Testis (tissue), 3 donors: ENCODE measurements around the gene ZFYVE28. TPM values are rescaled to one million over a fixed set of nuclear protein-coding genes. Genes with fewer than 3 reads are reported as not detected.

Experiments used
- DNase-seq: peaks from one replicate; pipeline ENCODE4 v3.0.0-alpha.2; 2019
- H3K27ac ChIP-seq, 2 donors: fragments of 200-600 bp; sonication (generic); one replicate each; pipeline ENCODE4 v1.5.1; 2019
- H3K27me3 ChIP-seq: fragments of 200-600 bp; sonication (generic); one replicate; pipeline ENCODE4 v1.5.1; 2019
- H3K36me3 ChIP-seq: fragments of 200-600 bp; sonication (generic); one replicate; pipeline ENCODE4 v1.5.1; 2017; ENCODE audit warnings: low read depth; ENCODE audit errors: missing control alignments
- H3K4me1 ChIP-seq: fragments of 200-600 bp; sonication (generic); one replicate; pipeline ENCODE4 v1.5.1; 2019
- H3K4me3 ChIP-seq, 2 donors: fragments of 200-600 bp; sonication (generic); one replicate each; pipeline ENCODE4 v1.5.1; 2017 to 2019
- H3K9me3 ChIP-seq: fragments of 200-600 bp; sonication (generic); one replicate; pipeline ENCODE4 v1.5.1; 2017
- POLR2A ChIP-seq: fragments of 450-650 bp; IDR thresholded peaks from one replicate; pipeline ENCODE4 v1.6.1; 2017; ENCODE audit warnings: antibody characterized with exemption, mild to moderate bottlenecking, moderate library complexity
- WGBS, 2 donors: methylation state at CpG; one replicate each; pipeline ENCODE4 v1.1.5; 2018; 5-methylcytosine and 5-hydroxymethylcytosine counted together
- intact Hi-C: fragments of 100-400 bp; cut with DNase I; formaldehyde crosslinking; loops from one replicate; pipeline ENCODE4 v1.15.1; 2023; ENCODE audit warnings: low total_unique reads
- polyA plus RNA-seq: library from polyadenylated mRNA; stranded (reverse); fragments of 350-450 nt; fragmentation: Illumina TruSeq; extraction: RNeasy Lipid Tissue Mini Kit (QIAGEN cat#74804); gene quantifications from one replicate; pipeline ENCODE4 v1.2.3, GENCODE V29; 2014; ENCODE audit warnings: low read depth, low replicate concordance; ENCODE audit not compliant: insufficient read depth
- total RNA-seq, 2 donors: library from RNA; depleted of rRNA; stranded (reverse); fragments of >200 nt; gene quantifications; one replicate each; pipeline ENCODE4 v1.2.3, GENCODE V29; 2016
- TF ChIP-seq, protein P1 (sequence below), 3 experiments: fragments of 450-650 bp in 2 of 3; fragments of 200-600 bp in 1 of 3; sonication (generic) in 1 of 3; IDR thresholded peaks; one replicate each; pipeline ENCODE4 v1.5.1; 2016 to 2019; ENCODE audit warnings: antibody characterized with exemption in 3 of 3, mild to moderate bottlenecking in 2 of 3, moderate library complexity in 1 of 3

ZFYVE28 gene
- total and polyA plus RNA-seq, 3 donors from 2014 or later, result 14.7 to 55.3 (median 40.5) TPM

DNA sequence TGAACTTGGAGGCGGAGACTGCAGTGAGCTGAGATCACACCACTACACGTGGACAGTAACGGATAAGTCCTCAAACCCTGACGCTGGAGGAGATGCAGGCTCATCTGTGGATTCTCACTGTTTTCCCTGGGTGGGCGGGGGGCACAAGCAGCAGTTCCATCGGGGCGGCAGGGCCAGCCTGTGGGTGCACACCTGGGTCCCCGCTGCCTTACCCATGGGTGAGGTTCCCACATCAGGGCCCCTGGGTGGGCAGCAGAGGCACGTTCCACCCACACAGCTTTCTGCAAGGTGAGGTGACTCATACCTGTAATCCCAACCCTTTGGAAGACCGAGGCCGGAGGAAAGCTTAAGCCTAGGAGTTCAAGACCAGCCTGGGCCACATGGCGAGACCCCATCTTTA is 100.0 kb downstream of the ZFYVE28 start:
- intact Hi-C loops, result no loop called here
- no peak for DNase-seq
- Histone ChIP-seq H3K4me1 (no peaks in the 10 kb centered on the region), H3K4me3 (no peak overlapping the region), H3K27me3 (no peaks in the 10 kb centered on the region), H3K27ac (no peak overlapping the region), H3K9me3 (no peaks in the 10 kb centered on the region), H3K36me3 (no peaks in the 10 kb centered on the region)
- no peak for TF ChIP-seq POLR2A
- TF ChIP-seq, protein P1, sequence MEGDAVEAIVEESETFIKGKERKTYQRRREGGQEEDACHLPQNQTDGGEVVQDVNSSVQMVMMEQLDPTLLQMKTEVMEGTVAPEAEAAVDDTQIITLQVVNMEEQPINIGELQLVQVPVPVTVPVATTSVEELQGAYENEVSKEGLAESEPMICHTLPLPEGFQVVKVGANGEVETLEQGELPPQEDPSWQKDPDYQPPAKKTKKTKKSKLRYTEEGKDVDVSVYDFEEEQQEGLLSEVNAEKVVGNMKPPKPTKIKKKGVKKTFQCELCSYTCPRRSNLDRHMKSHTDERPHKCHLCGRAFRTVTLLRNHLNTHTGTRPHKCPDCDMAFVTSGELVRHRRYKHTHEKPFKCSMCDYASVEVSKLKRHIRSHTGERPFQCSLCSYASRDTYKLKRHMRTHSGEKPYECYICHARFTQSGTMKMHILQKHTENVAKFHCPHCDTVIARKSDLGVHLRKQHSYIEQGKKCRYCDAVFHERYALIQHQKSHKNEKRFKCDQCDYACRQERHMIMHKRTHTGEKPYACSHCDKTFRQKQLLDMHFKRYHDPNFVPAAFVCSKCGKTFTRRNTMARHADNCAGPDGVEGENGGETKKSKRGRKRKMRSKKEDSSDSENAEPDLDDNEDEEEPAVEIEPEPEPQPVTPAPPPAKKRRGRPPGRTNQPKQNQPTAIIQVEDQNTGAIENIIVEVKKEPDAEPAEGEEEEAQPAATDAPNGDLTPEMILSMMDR (IDR thresholded peaks at IDR 0.05), result no peak
- 86 to 95% methylated on average over 9 to 12 of the region's 12 CpGs for WGBS, 2 donors

DNA sequence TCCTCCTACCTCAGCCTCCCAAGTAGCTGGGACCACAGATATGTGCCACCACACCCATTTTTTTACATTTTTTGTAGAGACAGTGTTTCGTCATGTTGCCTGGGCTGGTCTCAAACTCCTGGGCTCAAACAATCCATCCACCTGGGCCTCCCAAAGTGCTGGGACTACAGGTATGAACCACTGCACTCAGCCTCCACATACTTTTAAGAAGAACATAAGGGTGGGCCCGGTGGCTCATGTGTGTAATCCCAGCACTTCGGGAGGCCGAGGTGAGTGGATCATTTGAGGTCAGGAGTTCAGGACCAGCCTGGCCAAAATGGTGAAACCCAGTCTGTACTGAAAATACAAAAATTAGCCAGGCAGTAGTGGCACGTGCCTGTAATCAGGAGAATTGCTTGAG is 105.1 kb downstream of the ZFYVE28 start:
- TF ChIP-seq, protein P1 (IDR thresholded peaks at IDR 0.05), result no peak
- TF ChIP-seq POLR2A, result no peak
- Histone ChIP-seq H3K9me3 (no peaks in the 10 kb centered on the region), H3K36me3 (no peaks in the 10 kb centered on the region), H3K27me3 (no peaks in the 10 kb centered on the region), H3K4me3 (no peak overlapping the region), H3K27ac (no peak overlapping the region), H3K4me1 (no peaks in the 10 kb centered on the region)
- WGBS, 2 donors, result 61 to 67% methylated on average over 5 of the region's 5 CpGs
- intact Hi-C loops, result no loop called here
- no peak for DNase-seq

DNA sequence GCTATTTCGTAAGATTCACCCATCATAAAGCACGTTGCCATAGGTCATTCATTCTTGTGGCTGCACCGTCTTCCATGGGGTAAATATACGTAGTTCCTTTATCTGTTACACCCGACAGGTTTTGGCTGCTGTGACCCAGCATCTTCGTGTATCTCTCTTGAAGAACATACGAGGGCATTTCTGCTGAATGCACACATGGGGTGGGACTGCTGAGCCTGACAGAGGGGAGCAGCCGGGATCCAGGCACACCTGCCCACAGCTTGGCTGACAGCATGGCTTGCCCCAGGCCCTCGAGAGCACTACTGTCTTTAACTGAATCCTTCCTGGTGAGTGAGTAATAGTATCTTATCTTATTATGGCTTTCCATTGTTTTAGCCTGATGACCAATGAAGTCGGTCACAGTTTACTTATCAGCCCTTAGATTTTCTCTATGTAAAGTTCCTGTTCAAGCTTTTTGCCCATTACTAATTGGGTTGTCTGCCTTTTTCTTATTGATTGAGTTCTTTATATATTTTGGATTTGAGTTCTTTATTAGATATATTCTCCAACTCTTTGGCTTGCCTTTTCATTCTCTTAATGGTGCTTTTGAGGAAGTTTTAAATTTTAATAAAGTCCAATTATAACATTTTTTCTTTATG is 111.6 kb downstream of the ZFYVE28 start:
- 91 to 93% methylated on average over 9 to 10 of the region's 10 CpGs for WGBS, 2 donors
- H3K27ac ChIP-seq, result no peak overlapping the region
- no peak for DNase-seq

DNA sequence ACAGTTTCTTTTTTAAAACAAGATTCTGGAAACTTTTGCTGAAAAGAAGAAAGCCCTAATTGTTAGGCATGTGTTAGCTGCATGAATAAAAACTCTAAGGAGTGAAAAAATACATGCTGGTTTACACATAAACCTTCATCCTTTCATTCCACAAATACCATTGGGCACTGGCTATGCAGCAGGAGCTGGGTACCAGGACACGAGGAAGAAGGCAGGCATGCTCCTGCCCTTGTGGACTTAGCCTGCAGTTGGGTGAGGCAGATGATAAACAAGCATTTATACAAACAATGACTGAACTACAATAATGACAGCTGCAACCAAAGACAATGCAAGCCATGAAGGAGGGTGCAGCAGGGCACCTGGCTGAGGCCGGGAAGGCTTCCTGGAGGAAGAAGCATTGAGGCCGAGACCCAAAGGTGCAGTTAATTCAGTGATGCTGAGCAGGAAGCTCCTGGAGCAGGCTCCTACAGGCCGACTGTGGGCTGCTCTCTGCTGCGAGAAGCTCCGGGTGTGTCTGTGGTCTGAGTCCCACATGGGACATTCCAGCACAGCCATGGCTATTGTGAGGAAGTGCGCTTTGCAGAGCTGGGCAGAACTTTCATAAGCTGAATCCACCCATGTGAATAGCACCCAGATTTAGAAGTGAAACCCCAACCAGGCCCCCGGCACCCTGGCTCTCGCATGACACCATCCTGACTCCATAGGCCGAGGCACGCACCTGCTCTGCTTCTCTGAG is 112.5 kb downstream of the ZFYVE28 start:
- TF ChIP-seq, protein P1 (IDR thresholded peaks at IDR 0.05), result no peak
- TF ChIP-seq POLR2A, result no peak
- intact Hi-C loops, result no loop called here
- H3K27me3 ChIP-seq, result no peaks in the 10 kb centered on the region
- no peaks in the 10 kb centered on the region for H3K9me3 ChIP-seq
- H3K4me3 ChIP-seq, result no peak overlapping the region
- WGBS, 2 donors, result 85 to 95% methylated on average over 7 to 11 of the region's 11 CpGs
- no peak overlapping the region for H3K27ac ChIP-seq
- no peaks in the 10 kb centered on the region for H3K36me3 ChIP-seq
- H3K4me1 ChIP-seq, result no peaks in the 10 kb centered on the region
- no peak for DNase-seq

More for the DNA sequence above, 111.6 kb downstream of the ZFYVE28 start:
- H3K27me3 ChIP-seq, result no peaks in the 10 kb centered on the region
- no peaks in the 10 kb centered on the region for H3K36me3 ChIP-seq
- H3K9me3 ChIP-seq, result no peaks in the 10 kb centered on the region
- intact Hi-C loops, result no loop called here
- no peak overlapping the region for H3K4me3 ChIP-seq
- no peak for TF ChIP-seq POLR2A
- TF ChIP-seq, protein P1 (IDR thresholded peaks at IDR 0.05), result no peak
- no peaks in the 10 kb centered on the region for H3K4me1 ChIP-seq
